Hepatocyte (in vitro differentiated cells): ENCODE results near the gene NME4. TPM values are rescaled to one million over a fixed set of nuclear protein-coding genes. Genes with fewer than 3 reads are reported as not detected.

Source experiments
- DNase-seq: peaks from one replicate; pipeline ENCODE4 v3.0.0-alpha.2; 2016; ENCODE audit warnings: low spot score
- H2AFZ ChIP-seq: fragments of 200-600 bp; sonication (generic); 2 replicates; pipeline ENCODE4 v1.6.0; 2016; ENCODE audit warnings: antibody characterized with exemption, mild to moderate bottlenecking
- H3K27ac ChIP-seq: fragments of 200-600 bp; sonication (generic); 2 replicates; pipeline ENCODE4 v1.5.1; 2016; ENCODE audit warnings: mild to moderate bottlenecking
- H3K27me3 ChIP-seq: fragments of 200-600 bp; sonication (generic); 2 replicates; pipeline ENCODE4 v1.6.1; 2016
- H3K36me3 ChIP-seq: fragments of 200-600 bp; sonication (generic); replicated peaks from 2 replicates; pipeline ENCODE4 v1.5.1; 2016; ENCODE audit warnings: low read depth; ENCODE audit not compliant: insufficient read depth
- H3K4me1 ChIP-seq: fragments of 200-600 bp; sonication (generic); 2 replicates; pipeline ENCODE4 v1.5.1; 2016; ENCODE audit warnings: mild to moderate bottlenecking, moderate library complexity; ENCODE audit not compliant: insufficient read depth
- H3K4me2 ChIP-seq: fragments of 200-600 bp; sonication (generic); 2 replicates; pipeline ENCODE4 v1.6.0; 2016
- H3K4me3 ChIP-seq: fragments of 200-600 bp; sonication (generic); 2 replicates; pipeline ENCODE4 v1.5.1; 2016; ENCODE audit warnings: mild to moderate bottlenecking
- H3K79me2 ChIP-seq: fragments of 200-600 bp; sonication (generic); 2 replicates; pipeline ENCODE4 v1.6.0; 2017; ENCODE audit warnings: mild to moderate bottlenecking
- H3K9me2 ChIP-seq: fragments of 200-600 bp; sonication (generic); replicated peaks from 2 replicates; pipeline ENCODE4 v1.6.0; 2017; ENCODE audit warnings: mild to moderate bottlenecking; ENCODE audit not compliant: insufficient read depth
- H3K9me3 ChIP-seq: fragments of 200-600 bp; sonication (generic); 2 replicates; pipeline ENCODE4 v1.5.1; 2016; ENCODE audit warnings: low read depth, mild to moderate bottlenecking
- H4K20me1 ChIP-seq: fragments of 200-600 bp; sonication (generic); 2 replicates; pipeline ENCODE4 v1.6.0; 2016; ENCODE audit warnings: mild to moderate bottlenecking; ENCODE audit not compliant: insufficient read depth, poor library complexity, severe bottlenecking
- EZH2 ChIP-seq: fragments of 200-600 bp; sonication (generic); IDR thresholded peaks from 2 replicates; pipeline ENCODE4 v1.6.1; 2016; ENCODE audit warnings: antibody characterized with exemption, mild to moderate bottlenecking, borderline replicate concordance
- EZH2phosphoT487 ChIP-seq: fragments of 200-600 bp; sonication (generic); IDR thresholded peaks from one replicate; pipeline ENCODE4 v1.6.1; 2018; ENCODE audit warnings: antibody characterized with exemption, mild to moderate bottlenecking, low read depth, moderate library complexity; ENCODE audit not compliant: unreplicated experiment, severe bottlenecking
- WGBS: methylation state at CpG from one replicate; pipeline ENCODE4 v1.1.6; 2016; ENCODE audit warnings: low lambda C conversion rate; ENCODE audit errors: missing lambda C conversion rate; 5-methylcytosine and 5-hydroxymethylcytosine counted together
- polyA plus RNA-seq: library from polyadenylated mRNA; unstranded; fragments of >200 nt; fragmentation: Nextera tagmentation; extraction: Ambion mirVana; gene quantifications from 2 replicates; pipeline ENCODE4 v1.2.1, GENCODE V29; 2016
- total RNA-seq: library from RNA; depleted of rRNA; stranded (reverse); fragments of >200 nt; gene quantifications from 2 replicates; pipeline ENCODE4 v1.2.3, GENCODE V29; 2014
- TF ChIP-seq, protein P1 (sequence below): fragments of 200-600 bp; sonication (generic); IDR thresholded peaks from 2 replicates; pipeline ENCODE4 v1.5.1; 2016; ENCODE audit warnings: antibody characterized with exemption, mild to moderate bottlenecking; ENCODE audit not compliant: poor library complexity

The NME4 gene
- total and polyA plus RNA-seq, 2 experiments from 2014 or later, result 168 to 543 TPM

DNA sequence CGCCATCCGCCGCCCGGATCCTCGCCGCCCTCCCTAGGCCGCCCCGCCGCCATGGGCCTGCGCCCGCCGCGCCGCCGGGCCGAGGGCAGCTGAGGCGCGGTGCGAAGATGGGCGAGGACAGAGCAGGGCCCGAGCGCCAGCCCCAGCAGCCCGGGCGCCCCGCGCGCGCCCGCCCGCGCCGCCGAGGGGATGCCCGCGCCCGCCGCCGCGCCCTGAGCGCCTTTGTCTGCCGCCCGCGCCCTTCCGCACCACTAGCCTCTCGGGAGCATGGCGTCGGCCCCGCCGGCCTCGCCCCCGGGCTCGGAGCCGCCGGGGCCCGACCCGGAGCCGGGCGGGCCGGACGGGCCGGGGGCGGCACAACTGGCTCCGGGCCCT lies 28.7 kb downstream of the NME4 start:
- H3K27ac ChIP-seq, result peak overlapping the region; percentile 89
- peak overlapping the region; percentile 69 for H3K4me3 ChIP-seq
- no peaks in the 10 kb centered on the region for H3K9me3 ChIP-seq
- peak overlapping the region; percentile 96 for H3K4me2 ChIP-seq
- H3K27me3 ChIP-seq, result no peaks in the 10 kb centered on the region
- no peak for TF ChIP-seq EZH2
- TF ChIP-seq, protein P1, sequence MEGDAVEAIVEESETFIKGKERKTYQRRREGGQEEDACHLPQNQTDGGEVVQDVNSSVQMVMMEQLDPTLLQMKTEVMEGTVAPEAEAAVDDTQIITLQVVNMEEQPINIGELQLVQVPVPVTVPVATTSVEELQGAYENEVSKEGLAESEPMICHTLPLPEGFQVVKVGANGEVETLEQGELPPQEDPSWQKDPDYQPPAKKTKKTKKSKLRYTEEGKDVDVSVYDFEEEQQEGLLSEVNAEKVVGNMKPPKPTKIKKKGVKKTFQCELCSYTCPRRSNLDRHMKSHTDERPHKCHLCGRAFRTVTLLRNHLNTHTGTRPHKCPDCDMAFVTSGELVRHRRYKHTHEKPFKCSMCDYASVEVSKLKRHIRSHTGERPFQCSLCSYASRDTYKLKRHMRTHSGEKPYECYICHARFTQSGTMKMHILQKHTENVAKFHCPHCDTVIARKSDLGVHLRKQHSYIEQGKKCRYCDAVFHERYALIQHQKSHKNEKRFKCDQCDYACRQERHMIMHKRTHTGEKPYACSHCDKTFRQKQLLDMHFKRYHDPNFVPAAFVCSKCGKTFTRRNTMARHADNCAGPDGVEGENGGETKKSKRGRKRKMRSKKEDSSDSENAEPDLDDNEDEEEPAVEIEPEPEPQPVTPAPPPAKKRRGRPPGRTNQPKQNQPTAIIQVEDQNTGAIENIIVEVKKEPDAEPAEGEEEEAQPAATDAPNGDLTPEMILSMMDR, result no peak
- peaks cover 27% of the 10 kb centered on the region for H4K20me1 ChIP-seq
- H3K9me2 ChIP-seq, result no peaks in the 10 kb centered on the region
- WGBS, result 1% methylated on average over 14 of the region's 63 CpGs
- peak overlapping the region; percentile 98 for H2AFZ ChIP-seq
- peaks cover 24% of the 10 kb centered on the region for H3K4me1 ChIP-seq
- DNase-seq, result peak; percentile 58
- peaks cover 46% of the 10 kb centered on the region for H3K79me2 ChIP-seq
- no peaks in the 10 kb centered on the region for H3K36me3 ChIP-seq

DNA sequence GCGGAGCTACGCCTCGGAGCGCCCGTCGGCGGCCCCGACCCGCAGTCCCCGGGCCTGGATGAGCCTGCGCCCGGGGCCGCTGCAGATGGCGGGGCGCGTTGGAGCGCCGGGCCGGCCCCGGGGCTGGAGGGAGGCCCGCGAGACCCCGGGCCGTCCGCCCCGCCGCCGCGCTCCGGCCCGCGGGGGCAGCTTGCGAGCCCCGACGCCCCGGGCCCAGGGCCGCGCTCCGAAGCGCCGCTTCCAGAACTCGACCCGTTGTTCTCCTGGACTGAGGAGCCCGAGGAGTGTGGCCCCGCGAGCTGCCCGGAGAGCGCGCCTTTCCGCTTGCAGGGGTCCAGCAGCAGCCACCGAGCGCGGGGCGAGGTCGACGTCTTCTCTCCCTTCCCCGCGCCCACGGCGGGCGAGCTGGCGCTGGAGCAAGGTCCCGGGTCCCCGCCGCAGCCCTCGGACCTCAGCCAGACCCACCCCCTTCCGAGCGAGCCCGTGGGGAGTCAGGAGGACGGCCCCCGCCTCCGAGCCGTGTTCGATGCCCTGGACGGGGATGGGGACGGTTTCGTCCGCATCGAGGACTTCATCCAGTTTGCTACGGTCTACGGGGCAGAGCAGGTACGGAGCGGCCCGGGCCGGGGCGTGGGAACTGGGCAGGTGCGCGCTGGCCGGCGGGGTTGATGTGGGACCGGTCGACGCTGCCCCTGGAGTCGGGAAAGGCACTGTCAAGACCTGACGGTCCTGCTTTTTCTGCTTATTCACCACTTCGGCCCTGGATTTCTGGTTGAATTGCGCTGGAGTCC lies 29.3 kb downstream of the NME4 start:
- 0% methylated on average over 38 of the region's 97 CpGs for WGBS
- H3K9me3 ChIP-seq, result no peaks in the 10 kb centered on the region
- no peaks in the 10 kb centered on the region for H3K36me3 ChIP-seq
- H3K4me1 ChIP-seq, result peaks cover 24% of the 10 kb centered on the region
- no peak overlapping the region for H3K27ac ChIP-seq
- H3K9me2 ChIP-seq, result no peaks in the 10 kb centered on the region
- H3K27me3 ChIP-seq, result no peaks in the 10 kb centered on the region
- DNase-seq, result peak; percentile 36
- H4K20me1 ChIP-seq, result peaks cover 28% of the 10 kb centered on the region
- H3K4me3 ChIP-seq, result peak overlapping the region; percentile 44
- H2AFZ ChIP-seq, result no peak overlapping the region
- H3K4me2 ChIP-seq, result peak overlapping the region; percentile 96
- no peak for TF ChIP-seq EZH2
- no peak for TF ChIP-seq EZH2phosphoT487
- TF ChIP-seq, protein P1, result no peak
- peaks cover 51% of the 10 kb centered on the region for H3K79me2 ChIP-seq

DNA sequence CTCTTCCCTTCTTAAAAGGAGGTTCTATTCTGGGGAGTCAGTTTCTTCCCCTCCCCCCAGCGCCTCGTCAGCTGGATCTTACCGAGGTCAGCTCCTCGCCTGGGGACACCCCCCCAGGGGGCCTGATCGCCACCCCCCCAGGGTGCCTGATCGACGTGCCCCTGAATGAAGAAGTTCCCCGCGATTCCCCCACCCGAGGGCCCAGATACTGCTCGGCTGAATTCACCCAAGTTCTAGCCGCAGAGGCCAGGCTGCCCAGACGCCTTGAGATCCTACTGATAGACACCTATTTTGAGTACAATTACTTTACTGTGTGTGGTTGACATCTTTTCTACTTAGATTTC lies 29.9 kb downstream of the NME4 start:
- Histone ChIP-seq H3K9me2 (no peaks in the 10 kb centered on the region), H3K4me3 (peak overlapping the region; percentile 44), H3K36me3 (no peaks in the 10 kb centered on the region), H3K4me1 (peaks cover 24% of the 10 kb centered on the region), H3K27me3 (no peaks in the 10 kb centered on the region), H3K27ac (no peak overlapping the region), H3K9me3 (no peaks in the 10 kb centered on the region), H3K4me2 (peak overlapping the region; percentile 96), H2AFZ (no peak overlapping the region), H3K79me2 (peaks cover 57% of the 10 kb centered on the region), H4K20me1 (peaks cover 33% of the 10 kb centered on the region)
- WGBS, result 13% methylated on average over 9 of the region's 13 CpGs
- no peak for DNase-seq
- TF ChIP-seq, protein P1, result no peak
- TF ChIP-seq EZH2 (no peak), EZH2phosphoT487 (no peak)
